Measurements from ENCODE around the gene PEX14. TPM values are rescaled to one million over a fixed set of nuclear protein-coding genes. Genes with fewer than 3 reads are reported as not detected.

Gene PEX14
- total and polyA plus RNA-seq, 2 donors (not counting 3 experiments of a cell fraction or from before 2014, with no cell fraction given) = 19.5 to 26.5 TPM

- TF ChIP-seq GATA2 (IDR thresholded peaks at IDR 0.05; ENCODE audit: insufficient read depth, insufficient read length, low read depth, low read length) = no peak
- TF ChIP-seq MAX (IDR thresholded peaks at IDR 0.05; ENCODE audit: insufficient read depth, insufficient read length) = no peak
- TF ChIP-seq CTCF (IDR thresholded peaks at IDR 0.05; ENCODE audit: extremely low read depth in 1 of 2, insufficient read depth in 1 of 2, low read depth in 1 of 2, low read length in 2 of 2) = no peak
- intact Hi-C loops (cut with micrococcal nuclease) = no loop called here
- CTCF ChIA-PET = no interaction called here
Measured at GRCh38 chr1:10617931-10618885, 143.5 kb downstream of the PEX14 start.

More at GRCh38 chr1:10617931-10618885, 143.5 kb downstream of the PEX14 start:
- H3K4me3 ChIP-seq (replicated peaks in 1 of 3; ENCODE audit: insufficient read depth in 1 of 3, low read depth in 1 of 3, low read length in 3 of 3) = no peak overlapping the region
- FAIRE-seq = no peak
- no peaks in the 10 kb centered on the region for H3K4me1 ChIP-seq (ENCODE audit: control insufficient read depth, extremely low read depth, insufficient read depth, low read length)
- H3K36me3 ChIP-seq (ENCODE audit: control insufficient read depth in 2 of 2, extremely low read depth in 1 of 2, insufficient read depth in 2 of 2, low read length in 2 of 2) = peaks cover 0 to 2% of the 10 kb centered on the region in 2 experiments
- H3K27ac ChIP-seq (ENCODE audit: insufficient read depth, low read depth, low read length) = no peak overlapping the region
- dilution Hi-C loops (cut with MboI; ENCODE audit: extremely low pct_ligation_motif_present, low sequenced_read_pairs) = no loop called here
- no peaks in the 10 kb centered on the region for H3K79me2 ChIP-seq (ENCODE audit: control insufficient read depth, insufficient read depth, low read length)
- no peak overlapping the region for H3K9ac ChIP-seq (replicated peaks; ENCODE audit: extremely low read depth, insufficient read depth, low read length)
- no peaks in the 10 kb centered on the region for H4K20me1 ChIP-seq (replicated peaks; ENCODE audit: control insufficient read depth, extremely low read depth, insufficient read depth, low read length)
- H2AFZ ChIP-seq (ENCODE audit: low read depth, low read length) = no peak overlapping the region
- BruUV-seq (replicated peaks) = no TSS peak
- no peak for DNase-seq (ENCODE audit: low read depth, low spot score)
- no peak overlapping the region for H3K4me2 ChIP-seq (ENCODE audit: insufficient read depth, low read length)
- H3K9me1 ChIP-seq (replicated peaks; ENCODE audit: control insufficient read depth, extremely low read depth, insufficient read depth, low read length) = no peaks in the 10 kb centered on the region
- no peaks in the 10 kb centered on the region for H3K27me3 ChIP-seq (ENCODE audit: control insufficient read depth in 2 of 2, insufficient read depth in 2 of 2, low read length in 2 of 2)
- POLR2A ChIA-PET = no interaction called here
- no peaks in the 10 kb centered on the region for H3K9me3 ChIP-seq (replicated peaks; ENCODE audit: control insufficient read depth, insufficient read depth, low read length)

All from endothelial cell of umbilical vein (primary cell).